Kidney capillary endothelial cell (primary cell): Measurements from ENCODE around the gene CLASP1.
"Not testable (repeated sequence)": the region's sequence is repeated elsewhere in the genome, so short reads cannot be mapped to it uniquely, and the experiment has no call there.

ENCODE experiments used
- DNase-seq: peaks from one replicate; pipeline ENCODE4 v3.0.0-alpha.2; 2018; ENCODE audit warnings: low spot score

Gene CLASP1

DNA sequence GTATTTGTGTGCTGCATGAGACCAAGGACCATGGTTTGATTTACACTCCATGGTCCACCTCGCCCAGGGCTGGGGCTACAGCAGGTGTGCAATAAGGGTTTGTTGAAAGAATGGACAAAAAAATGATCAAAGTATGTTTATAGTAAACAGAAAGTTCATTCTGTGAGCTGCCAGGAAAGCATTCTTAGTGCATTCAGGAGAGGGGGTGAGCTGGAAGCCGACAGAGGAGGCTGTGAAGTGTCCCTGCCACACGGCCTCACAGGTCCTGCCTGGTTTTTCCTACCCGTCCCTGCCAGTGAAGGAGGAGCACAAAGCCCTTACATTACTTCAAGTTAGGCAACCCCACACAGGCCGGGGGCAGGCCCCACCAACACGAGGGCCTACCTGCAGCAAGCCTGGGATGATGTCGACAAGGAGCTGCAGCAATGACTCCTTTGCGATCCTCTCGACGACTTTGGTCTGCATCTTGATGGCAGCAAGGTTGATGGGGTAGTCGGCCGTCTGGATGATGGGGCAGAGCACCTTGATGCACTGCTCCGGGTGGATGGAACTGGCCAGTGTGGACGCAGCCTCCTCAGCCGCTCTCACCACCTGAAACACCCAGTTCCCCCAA, 301.0 kb downstream of the CLASP1 start:
- no peak for DNase-seq

DNA sequence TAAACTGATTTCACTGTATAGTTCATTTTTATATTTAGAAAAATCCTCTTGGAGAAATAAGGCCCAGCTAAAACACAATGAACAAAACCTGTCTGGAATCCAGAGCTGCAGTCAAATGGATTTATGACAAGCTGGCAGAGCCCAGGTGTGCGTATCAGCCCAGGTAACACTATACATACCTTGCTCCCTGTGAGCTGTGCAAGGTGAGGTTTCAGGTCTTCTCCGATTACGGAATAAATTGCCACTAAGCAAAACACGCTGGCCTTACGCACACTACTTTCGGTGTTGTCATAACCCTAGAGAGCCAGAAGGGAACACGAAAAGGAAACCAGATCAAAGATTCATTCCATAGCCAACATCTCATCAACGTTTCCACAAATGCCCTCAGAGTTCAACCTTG, 302.4 kb downstream of the CLASP1 start:
- no peak for DNase-seq

DNA sequence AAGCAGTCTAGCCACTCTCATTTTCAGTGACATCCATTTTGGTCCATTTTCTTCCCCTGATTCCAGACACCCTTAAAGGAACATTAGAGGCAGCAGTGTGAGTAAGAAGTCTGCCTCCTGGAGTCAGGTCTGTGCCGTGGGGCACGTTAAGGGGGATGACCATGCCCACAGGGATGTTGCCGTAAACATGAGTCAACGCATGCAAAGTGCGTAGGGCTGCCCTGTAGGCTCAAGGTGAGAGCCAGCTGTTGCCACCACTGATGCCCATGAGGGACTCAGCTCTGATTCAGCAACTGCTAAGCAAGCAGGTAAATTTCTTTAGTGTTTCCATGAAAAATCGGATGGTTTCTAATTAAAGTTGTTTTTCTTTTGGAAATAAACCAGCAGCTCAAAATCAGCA, 302.9 kb downstream of the CLASP1 start:
- no peak for DNase-seq

DNA sequence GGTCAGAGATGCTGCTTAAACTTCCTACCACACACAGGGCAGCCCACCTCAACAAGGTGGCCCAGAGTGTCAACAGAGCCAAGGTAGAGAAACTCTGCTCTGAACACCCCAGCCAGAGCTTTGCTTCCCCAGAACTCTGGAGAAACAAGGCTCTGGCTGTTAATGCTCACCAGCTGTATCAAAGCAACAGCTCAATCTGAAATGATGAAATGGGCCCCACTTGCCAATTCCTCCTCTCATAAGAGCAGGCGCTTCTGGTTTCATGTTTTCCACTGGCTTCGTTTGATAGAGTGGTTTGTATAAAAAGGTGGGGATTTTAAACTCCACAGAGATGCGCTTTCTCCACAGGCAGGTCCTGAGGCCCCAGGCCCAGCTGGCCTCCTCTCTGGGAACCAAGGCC, 303.4 kb downstream of the CLASP1 start:
- DNase-seq = no peak

DNA sequence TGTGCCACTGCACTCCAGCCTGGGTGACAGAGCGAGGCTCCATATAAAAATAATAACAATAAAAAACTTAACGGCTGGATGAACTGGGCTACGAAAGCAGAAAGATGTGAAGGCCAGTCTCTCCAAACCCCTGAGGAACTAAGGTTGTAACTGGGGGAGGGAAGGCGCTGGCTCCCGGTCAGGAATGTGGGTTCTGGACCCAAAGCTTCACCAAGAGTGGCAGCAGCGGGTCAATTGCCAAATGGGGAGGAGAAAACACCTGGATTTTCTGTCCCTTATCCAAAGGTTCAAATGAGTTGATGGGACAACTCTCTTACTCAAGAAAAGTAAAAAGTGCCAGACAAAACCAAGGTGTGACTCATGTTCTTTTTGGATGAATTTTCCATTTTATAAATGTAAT, 304.2 kb downstream of the CLASP1 start:
- no peak for DNase-seq

DNA sequence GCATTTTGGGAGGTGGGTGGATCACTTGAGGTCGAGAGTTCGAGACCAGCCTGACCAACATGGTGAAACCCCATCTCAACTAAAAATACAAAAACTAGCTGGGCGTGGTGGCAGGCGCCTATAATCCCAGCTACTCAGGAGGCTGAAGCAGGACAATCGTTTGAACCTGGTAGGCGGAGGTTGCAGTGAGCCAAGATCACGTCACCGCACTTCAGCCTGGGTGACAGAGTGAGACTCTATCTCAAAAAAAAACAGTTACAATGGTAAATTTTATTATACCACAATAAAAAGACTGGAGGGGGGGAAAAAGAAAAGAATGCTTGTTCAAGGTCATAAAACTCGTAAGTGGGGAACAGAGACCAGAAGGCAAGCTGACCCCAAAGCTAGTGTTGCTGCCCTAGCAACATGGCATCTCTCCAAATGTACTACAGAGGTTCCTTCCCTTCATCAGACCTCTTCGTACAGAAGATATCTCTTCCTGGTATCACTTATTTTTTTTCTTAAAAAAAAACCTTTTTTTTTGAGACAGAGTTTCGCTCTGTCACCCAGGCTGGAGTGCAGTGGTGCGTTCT, 305.3 kb downstream of the CLASP1 start:
- not testable (repeated sequence) for DNase-seq

DNA sequence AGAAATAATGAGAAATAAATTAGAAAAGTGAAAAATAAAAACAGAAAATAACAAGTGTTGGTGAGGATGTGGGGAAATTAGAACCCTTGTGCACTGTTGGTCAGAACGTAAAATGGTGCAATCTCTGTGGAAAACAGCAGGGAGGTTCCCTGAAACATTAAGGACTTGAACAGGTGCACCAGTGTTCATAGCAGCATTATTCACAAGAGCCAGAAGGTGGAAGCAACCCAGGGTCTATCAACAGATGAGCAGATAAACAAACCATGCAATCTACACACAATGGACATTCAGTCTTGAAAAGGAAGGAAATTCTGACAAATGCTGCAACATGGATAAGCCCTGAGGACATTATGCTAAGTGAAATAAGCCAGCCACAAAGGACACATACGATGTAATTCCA, 306.1 kb downstream of the CLASP1 start:
- DNase-seq = no peak

DNA sequence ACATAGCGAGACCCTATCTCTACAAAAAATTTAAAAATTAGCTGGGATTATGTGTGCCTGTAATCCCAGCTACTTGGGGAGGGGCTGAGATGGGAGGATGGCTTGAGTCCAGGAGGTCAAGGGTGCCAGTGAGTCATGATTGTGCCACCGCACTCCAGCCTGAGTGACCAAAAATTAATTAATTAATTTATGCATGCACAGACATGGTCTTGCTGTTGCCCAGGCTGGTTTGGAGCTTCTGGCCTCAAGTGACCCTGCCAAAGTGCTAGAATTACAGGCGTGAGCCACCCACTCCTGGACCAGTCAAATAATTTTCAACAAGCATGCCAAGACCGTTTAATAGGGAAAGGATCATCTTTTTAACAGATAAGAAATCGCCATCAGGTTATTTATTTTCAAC, 306.5 kb downstream of the CLASP1 start:
- no peak for DNase-seq

DNA sequence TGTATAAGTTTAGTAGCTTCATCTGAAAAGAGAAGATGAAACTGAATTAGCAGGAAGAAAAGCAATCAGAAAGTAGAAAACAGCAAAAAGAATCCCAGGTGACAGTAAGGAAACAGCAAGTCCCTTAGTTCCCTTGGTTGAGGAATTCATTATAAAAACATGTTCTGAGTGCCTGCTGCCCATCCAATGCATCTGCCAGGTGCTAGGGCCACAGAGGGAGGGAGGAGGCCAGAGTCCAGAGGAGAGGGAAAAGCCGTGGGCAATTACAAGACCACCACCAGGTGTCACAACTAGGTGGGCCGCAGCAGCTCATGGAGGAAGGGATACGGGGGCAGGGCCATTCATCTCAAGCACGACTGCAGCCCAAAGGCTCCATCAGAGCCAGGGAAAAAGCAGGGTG, 308.3 kb downstream of the CLASP1 start:
- DNase-seq = no peak

DNA sequence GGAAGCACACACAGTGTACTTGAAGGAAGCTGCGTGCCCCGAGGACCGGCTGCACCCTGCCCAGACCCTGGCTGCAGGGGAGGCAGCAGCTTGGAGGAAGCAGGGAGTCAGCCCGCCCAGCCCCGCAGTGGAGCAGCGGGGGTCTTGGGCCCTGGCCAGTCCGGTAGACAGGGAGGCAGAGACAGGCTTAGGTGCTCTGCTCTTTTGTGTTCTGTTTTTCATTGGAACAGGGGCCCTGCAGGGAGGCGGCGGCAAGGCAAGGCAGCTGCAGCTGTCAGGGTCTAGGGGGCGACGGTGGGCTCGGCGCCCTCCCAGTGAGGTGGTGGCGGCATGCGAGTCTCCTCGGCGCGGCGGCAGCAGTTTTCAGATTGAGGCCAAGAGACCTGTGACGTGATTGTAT, 311.0 kb downstream of the CLASP1 start:
- no peak for DNase-seq

DNA sequence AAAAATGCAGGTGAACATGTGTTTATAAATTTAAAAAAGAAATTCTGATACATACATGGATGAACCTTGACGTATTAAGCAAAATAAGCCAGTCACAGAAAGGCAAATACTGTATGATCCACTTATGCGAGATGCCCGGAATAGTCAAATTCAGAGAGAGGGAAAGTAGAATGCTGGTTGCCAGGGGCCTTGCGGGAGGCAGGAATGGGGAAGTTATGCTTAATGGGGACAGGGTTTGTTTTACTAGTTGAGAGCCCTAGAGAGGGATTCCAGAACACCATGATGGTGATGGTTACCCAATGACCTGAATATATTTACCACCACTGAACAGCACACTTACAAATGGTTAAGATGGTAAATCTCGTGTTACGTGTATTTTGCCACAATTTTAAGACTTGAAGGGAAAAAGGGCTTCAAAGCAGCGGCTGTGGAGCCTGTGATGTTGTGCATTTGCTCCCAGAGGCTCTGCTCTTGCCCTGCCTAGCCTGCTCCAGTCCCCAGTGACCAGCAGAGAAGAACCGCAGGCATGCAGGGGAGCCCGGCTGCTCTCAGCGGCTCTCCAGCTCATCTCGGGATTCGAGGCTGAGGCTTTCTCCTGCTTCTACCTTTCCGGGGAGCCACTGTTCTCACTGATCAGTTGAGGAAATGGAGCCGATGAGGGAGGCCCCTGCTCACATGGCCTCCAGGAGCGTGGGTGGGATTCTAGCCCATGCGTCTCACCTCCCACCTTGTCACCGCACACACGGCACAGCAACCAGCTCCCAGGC, 312.6 kb downstream of the CLASP1 start:
- no peak for DNase-seq

DNA sequence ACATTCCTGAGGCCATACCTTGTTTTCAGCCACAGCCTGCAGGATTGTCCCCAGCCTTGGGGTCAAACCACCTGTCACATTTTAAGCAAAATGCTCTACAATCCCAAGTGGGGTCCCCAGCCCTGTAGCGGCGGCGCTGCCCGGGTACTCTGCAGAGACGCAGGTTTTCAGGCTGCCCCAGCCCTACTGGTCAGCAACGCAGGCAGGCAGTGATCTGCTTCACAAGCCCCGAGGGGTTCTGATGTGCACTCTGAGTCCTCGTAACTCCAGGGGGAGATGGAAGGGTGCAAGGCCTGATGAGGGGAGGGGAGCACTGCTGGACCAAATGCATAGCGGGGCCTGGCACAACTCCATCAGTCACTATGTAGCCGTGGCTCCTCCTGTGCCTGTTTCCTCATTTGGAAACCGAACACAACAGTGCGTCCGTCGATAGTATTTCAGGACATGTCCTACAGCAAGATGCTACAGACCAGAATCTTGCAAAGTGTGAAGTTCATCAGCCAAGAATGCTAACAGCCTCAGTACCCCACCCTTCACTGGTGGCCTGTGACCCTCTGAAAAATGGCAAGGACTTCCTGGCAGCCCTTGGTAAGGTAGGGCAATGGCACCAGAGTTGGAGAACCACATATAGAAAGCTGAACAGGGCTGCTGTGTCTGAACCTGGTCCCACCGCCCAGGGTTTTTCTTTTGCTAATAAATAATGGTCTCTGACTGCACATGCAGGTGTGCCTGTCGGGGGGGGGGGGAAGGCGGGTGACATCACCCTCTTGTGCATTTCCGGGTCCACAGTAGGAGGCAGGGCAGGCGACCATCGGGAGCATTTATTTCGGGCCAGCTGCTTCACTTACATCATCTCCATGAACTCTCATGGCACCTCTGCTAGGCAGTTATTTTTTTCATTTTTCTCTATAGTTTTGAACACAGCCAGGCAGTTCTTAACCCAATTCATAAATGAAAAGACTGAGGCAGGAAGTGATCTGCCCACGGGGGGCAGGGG, 313.7 kb downstream of the CLASP1 start:
- no peak for DNase-seq

DNA sequence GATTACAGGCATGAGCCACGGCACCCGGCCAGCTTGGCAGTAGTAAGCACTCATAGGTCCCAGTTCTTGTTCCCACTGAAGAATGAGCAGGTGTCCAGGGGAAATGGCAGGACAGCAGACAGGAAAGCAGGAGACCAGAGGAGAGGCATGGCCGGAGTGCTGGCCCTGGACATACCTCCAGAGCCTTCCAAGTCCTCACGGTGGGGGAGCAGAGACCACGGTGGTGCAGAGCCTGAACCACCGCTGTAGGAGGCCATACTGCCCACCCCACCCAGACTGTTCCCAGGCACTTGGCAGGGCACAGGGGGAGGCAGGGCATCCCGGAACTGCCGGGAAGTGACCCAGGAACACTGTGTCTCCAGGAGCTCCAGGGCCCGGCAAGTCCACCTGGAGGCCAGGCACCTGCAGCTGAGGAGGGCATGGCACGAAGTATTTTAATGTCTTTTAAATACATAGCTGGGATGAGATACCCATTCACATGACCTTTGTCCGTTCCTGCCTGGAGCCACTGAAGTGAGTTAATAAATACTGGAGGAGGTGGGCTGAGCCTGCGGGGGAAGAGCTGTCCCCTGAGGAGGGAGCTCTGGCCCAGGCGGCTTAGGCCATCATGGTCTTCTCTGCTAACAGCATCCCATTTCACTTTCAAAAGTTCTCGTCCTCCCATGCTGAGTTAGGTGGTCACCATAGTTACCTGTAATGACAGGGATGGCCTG, 314.5 kb downstream of the CLASP1 start:
- DNase-seq = no peak

DNA sequence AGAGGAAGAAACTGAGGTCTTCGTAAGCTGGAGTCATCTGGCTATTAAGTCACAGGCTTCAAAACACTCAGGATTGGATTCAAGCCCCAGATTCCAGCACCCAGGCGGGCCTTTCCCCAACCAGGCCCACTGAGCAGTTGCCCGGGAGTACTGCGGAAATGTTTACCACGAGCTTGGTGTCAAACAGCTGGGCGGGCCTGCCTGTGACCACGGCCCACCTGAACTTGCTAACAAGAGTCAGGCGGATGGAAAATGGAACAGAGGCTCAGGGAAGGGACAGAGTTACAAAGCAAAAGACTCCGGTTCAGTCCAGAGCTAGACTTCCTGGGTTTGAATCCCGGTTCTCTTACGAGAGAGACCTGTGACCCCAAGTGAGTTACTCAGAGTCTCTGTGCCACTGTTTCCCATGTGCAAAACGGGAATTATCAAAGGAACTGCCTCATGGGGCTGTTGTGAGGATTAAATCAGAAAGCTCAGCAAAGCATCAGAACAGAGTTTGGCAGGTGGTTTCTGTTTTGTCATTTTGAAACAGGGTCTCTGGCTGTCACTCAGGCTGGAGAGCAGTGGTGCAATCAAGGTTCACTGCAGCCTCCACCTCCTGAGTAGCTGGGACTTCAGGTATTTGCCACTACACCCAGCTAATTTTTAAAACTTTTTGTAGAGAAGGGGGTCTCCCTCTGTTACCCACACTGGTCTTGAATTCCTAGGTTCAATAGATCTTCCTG, 315.3 kb downstream of the CLASP1 start:
- DNase-seq = no peak

DNA sequence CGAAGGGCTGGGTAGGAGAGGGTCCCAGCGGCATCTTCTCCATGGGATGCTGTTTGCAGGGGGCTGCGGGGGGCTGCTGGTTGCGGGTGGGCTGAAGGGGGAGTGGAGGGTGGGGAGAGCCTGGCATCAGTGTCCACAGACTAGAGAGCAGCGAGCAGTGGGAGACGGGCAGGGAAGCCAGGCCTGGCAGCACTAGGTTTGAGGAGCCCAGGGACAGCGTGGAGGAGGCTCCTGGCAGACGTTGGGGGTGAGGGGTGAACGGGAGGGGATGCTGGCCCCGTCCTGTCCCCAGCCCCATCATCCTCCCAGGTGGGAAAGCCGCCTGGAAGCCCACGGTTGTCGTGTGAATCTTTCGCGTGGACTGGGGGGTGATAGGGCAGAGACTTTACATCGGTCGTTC, 316.0 kb downstream of the CLASP1 start:
- DNase-seq = no peak

DNA sequence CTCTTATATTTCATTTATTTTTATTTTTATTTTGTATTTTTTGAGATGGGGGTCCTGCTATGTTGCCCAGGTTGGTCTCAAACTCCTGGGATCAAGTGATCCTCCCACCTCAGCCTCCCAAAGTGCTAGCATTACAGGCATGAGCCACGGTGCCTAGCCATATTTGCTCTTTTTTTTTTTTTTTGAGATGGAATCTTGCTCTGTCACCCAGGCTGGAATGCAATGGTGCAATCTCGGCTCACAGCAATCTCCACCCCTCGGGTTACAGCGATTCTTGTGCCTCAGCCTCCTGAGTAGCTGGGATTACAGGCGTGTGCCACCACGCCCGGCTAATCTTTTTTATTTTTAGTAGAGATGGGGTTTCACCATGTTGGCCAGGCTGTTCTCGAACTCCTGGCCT, 317.9 kb downstream of the CLASP1 start:
- not testable (repeated sequence) for DNase-seq

DNA sequence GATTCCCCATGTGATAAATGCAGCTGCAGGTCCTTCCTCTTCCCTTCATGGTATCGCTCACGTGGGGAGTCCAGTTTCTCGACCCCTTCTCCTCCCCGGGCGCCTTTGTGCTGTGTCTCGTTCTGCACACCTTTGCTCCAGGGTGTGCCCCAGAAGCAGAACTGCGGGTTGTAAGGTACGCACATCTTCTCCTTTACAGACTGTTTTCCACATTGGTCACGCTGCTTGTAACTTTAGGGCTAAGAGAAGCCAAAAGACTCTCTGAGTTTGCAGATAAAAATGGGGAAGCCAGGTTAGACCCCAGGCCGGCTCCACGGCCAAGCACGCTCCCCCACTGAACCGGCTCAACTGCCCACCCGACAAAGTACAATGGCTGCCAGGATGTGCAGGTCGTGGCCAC, 318.3 kb downstream of the CLASP1 start:
- no peak for DNase-seq

DNA sequence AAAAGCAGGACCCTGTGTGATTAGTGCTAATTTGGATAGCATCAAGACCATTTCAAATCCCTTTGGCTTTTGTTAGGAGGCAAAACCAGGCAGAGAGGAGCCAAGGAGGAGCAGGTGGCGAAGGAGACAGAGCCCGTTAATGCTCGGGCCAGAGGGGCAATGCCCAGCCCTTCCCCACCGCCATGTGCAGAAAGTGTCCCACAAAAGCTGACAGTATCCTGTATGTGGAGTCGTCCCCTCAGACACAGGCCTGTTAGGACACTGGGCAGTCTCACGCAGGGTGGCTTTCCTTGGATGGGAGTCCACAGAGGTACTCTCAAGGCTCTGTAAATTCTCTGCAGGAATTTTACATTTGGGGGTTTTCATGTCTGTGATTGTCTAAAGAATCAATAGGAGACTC, 319.5 kb downstream of the CLASP1 start:
- DNase-seq = no peak

DNA sequence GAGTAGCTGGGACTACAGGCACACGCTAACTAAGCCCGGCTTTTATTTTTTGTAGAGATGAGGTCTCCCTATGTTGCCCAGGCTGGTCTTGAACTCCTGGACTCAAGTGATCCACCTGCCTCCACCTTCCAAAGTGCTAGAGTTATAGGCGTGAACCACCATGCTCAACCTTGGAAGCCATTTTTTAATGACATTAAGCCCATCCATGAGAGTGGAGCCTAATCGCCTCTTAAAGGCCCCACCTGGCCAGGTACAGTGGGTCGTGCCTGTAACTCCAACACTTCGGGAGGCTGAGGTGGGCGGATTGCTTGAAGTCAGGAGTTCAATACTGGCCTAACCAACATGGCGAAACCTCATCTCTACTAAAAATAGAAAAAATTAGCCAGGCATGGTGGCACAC, 322.6 kb downstream of the CLASP1 start:
- DNase-seq = no peak

DNA sequence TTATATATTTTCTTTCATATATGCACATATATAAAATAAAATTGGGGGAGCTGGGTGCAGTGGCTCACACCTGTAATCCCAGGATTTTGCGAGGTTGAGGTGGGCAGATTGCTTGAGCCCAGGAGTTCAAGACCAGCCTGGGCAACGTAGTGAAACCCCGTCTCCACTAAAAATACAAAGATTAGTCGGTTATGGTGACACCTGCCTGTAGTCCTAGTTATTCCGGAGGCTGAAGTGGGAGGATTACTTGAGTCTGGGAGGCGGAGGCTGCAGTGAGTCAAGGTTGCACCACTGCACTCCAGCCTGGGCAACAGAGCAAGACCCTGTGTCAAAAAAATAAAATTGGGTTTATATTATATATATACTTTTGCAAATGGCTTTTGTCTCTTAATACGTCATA, 324.7 kb downstream of the CLASP1 start:
- DNase-seq = no peak

DNA sequence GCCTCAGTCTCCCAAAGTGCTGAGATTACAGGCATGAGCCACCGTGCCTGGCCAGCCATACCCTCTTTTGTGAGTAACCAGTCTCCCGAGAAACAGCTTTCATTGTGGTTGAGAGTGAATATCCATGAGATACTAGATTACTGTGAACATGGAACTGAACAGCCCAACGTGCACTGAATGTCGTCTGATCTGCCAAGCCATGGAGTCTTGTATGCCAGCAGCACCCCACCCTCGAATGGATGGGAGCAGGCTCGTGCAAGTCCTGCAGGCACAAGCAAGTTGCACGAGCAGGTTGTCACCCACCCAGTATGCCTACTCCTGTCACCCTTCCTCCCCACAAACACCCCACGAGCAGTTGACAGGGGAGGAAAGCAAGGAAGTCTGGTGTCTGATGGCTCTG, 327.8 kb downstream of the CLASP1 start:
- no peak for DNase-seq
